AG10803 (cell line): Measurements from ENCODE around the gene RFC5.

Experiments
- DNase-seq: peaks from one replicate; pipeline ENCODE4 v3.0.0; 2010; ENCODE audit warnings: low read depth
- H3K4me3 ChIP-seq: 2 replicates; pipeline ENCODE4 v1.5.1; 2011; ENCODE audit warnings: mild to moderate bottlenecking, low read length, control low read depth
- TF ChIP-seq, protein P1 (sequence below): conservative IDR thresholded peaks from 2 replicates; pipeline ENCODE4 v1.5.1; 2011; ENCODE audit warnings: mild to moderate bottlenecking, low read length, control low read depth, inconsistent platforms

Gene RFC5

DNA sequence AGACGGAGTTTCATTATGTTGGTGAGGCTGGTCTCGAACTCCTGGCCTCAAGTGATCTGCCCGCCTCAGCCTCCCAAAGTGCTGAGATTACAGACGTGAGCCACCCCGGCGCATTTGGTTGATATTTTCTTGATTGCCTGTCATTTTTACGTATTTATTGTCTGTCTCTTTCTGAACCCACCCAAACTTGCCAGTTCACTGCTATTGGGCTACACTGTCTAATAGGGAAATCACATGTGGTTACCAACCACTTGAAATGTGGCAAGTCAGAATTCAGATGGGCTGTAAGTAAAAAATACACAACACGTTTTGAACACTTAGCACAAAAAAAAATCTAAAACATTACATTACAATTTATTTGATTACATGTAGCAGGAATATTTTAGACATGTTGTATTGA is 42.4 kb downstream of the RFC5 start:
- no peak overlapping the region for H3K4me3 ChIP-seq
- TF ChIP-seq, protein P1, sequence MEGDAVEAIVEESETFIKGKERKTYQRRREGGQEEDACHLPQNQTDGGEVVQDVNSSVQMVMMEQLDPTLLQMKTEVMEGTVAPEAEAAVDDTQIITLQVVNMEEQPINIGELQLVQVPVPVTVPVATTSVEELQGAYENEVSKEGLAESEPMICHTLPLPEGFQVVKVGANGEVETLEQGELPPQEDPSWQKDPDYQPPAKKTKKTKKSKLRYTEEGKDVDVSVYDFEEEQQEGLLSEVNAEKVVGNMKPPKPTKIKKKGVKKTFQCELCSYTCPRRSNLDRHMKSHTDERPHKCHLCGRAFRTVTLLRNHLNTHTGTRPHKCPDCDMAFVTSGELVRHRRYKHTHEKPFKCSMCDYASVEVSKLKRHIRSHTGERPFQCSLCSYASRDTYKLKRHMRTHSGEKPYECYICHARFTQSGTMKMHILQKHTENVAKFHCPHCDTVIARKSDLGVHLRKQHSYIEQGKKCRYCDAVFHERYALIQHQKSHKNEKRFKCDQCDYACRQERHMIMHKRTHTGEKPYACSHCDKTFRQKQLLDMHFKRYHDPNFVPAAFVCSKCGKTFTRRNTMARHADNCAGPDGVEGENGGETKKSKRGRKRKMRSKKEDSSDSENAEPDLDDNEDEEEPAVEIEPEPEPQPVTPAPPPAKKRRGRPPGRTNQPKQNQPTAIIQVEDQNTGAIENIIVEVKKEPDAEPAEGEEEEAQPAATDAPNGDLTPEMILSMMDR: no peak
- no peak for DNase-seq

DNA sequence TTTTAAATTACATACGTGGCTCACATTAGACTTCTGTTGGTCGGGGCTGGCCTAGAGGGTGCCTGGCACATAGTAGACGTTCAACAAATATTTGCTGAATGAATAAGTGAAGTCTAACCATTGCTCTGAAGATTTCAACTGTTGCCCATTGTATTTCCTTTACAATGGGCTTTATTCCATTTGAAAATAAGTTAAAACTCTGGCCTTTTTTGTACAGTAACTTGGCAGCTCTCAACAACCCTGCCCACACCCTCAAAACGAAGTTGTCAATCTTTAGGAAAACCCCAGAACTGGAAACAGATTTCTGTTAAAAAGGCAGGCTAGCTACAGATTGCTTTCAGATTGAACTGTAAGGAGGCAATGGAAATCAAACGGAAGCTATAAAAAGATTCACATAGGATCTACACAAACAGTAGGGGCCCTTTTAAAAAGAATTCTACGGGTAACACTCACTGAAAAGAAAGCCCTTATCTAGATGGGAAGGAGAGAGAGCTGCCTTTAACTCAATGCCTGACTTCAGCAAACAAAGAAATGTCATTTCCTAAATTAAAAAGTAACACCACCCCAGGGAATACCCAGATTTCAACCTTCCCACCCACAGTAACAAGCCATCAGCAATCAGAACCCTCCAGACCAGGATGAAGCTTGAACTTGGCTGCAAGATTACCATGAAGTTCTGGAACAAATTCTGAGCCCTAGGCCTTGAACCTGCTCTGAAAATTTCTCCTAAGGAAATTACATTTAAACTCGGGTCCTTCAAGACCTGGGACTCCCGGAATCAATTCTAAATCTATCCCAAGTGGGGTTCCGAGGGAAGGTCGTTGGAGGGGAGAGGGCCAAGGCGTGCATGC is 43.1 kb downstream of the RFC5 start:
- H3K4me3 ChIP-seq: peak overlapping the region; percentile 72

DNA sequence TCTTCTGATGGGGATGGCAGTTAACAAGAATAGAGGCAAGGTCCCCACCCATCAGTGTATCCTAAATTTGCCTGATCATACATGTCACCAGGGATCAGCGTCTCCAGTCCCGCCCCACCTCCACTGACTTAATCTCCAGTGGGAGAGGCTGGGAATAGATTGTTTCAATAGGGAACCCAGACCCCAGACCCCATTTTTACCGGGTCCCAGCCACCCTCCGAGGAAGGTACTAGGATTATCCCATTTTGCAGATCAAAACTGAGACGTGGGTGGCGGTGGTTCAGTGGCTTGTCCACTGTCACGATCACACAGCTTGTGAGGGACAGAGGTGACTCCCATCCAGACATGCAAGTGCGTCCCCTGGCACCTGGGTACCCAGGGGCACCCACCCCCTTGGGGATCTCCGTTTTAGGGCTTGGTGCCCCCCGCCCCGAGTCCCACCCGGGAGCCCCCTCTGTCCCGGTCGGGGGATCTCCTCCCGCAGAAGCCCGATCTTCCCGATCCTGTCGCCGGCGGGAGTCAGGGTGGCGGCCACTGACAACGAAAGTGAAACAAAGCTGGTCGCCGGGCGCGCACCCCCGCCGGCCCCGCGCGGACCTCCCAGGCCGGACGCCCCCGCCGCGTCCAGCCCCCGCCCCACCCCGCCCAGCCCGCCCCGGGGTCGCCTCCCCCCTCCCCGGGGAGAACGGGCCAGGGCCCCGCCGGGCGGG is 44.0 kb downstream of the RFC5 start:
- TF ChIP-seq, protein P1: no peak
- peak; percentile 23 for DNase-seq
- peak overlapping the region; percentile 72 for H3K4me3 ChIP-seq

More for the DNA sequence above, 43.1 kb downstream of the RFC5 start:
- peak; percentile 84 for DNase-seq
- TF ChIP-seq, protein P1: no peak

DNA sequence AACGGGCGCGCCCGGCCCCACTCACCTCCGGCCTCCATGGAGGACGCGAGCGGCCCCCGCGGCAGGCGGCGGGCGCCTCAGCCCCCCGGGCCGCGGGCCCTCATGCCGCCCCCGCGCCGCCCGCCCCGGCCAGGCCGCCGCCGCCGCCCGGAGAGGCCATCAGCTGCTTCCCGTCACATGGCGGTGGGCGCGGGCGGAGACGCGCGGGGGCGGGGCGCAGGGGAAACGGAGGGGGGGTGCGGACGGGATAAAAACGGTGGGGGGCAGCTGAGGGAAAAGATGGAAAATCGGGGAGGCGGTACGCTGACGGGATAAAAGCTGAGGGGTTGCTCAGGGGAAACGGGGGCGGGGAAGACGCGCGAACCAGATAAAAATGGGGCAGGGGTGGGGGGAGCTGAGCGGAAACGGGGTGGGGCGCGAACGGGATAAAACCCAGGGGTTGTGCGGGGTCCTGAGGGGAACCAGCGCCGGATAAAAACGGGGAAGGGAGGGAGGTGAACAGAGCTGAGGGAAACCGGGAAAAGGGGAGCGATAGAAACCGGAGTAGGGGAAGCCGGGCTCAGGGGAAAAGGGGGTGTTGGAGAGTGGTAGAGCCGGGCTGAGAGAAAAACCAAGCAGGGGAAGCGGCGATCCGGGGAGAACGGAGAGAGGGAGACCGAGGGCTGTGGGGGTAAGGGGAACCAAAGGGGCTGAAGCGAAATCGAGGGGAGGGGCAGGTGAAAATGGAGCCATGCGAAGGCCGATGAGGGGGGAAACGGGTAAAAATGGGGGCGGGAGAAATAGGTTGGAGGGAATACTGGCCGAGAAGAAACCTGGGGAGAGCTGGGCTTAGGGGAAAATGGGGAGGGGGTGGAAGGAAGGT is 44.7 kb downstream of the RFC5 start, which contains the start of gene WSB2:
TSS of gene WSB2 (minus strand) at position 169 of the 862 bp plus-strand sequence. CDS start at position 38, 131 bp downstream.
- DNase-seq: peak; percentile 51
- TF ChIP-seq, protein P1: no peak
- peak within 1 kb of the TSS; percentile 72 for H3K4me3 ChIP-seq

DNA sequence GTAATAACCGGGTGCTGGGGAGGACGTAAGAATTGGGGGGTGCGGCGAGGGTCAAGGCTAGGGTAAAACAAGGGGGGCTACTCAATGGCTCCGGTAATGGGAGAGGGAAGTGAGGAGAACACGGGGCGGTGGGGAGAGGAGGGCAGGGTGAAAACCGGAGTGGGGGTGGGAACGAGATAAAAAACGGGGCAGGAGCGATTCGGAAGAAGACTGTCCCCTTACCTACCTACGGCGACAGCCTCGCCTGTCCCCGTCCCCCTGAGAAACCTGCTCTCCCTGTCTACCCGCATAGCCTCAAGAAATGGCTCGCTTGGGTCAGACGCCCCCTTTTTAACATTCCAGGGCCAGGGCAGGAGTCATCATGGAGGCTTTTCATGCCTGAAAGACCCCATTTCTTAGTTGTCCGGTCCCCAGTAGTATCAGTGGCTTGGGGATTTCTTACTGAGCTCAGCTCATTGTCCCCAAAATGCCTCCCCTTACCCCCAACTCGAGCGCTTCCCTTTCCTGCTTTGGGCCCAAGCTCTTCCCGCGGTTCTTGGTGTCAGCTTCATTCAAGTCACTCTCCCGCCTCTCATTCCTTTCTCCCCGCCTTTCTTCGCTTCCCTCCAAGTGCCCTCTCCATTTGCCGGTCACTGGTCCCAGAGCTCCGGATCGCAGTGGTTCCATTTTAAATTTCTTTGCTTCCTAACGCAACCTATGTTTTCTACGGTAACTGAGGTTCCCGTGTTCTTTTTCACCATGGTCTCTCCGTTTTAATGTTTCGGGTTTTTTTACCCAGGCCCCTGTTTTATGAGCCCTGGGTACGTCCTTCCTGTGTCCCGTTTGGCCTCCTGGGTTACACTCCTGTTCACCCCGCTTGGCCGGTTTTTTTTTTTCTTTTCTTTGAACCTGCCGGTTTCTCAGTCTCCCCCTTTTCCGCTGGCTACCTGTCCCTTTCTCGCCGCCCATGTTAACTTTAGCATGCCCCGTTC is 45.7 kb downstream of the RFC5 start:
- peak overlapping the region; percentile 72 for H3K4me3 ChIP-seq
- TF ChIP-seq, protein P1: no peak
- peak; percentile 67 for DNase-seq
